OCI-LY7 (cell line): ENCODE data around the gene KCNJ12. TPM values are rescaled to one million over a fixed set of nuclear protein-coding genes. Genes with fewer than 3 reads are reported as not detected.

Experiments used
- BruUV-seq: library from RNA; stranded (reverse); fragments of 400-500 nt; replicated peaks from 2 replicates; lab custom pipeline; 2021; lab: Mats Ljungman, UMichigan
- CTCF ChIA-PET: fragments of 300-600 bp; sonication (Branson Sonifier 250); formaldehyde crosslinking; loops from one replicate; lab custom pipeline; 2022; ENCODE audit warnings: antibody characterized with exemption; ENCODE audit not compliant: unreplicated experiment; lab: Charles Lee
- POLR2A ChIA-PET: fragments of 300-600 bp; sonication (Branson Sonifier 250); formaldehyde crosslinking; loops from one replicate; lab custom pipeline; 2022; ENCODE audit warnings: antibody characterized with exemption; lab: Charles Lee
- DNase-seq: peaks from one replicate; pipeline ENCODE4 v3.0.0-alpha.2; 2015; ENCODE audit warnings: low spot score
- H2AFZ ChIP-seq: fragments of 200-600 bp; sonication (generic), shearing (Covaris generic); 2 replicates; pipeline ENCODE4 v1.6.1; 2014; ENCODE audit warnings: mild to moderate bottlenecking, antibody characterized with exemption, low read length, moderate library complexity
- H3K27ac ChIP-seq: fragments of 200-600 bp; sonication (generic); 2 replicates; pipeline ENCODE4 v1.5.1; 2014; ENCODE audit warnings: mixed run types, low read depth, mild to moderate bottlenecking, moderate library complexity, low read length, inconsistent platforms; ENCODE audit not compliant: poor library complexity, severe bottlenecking
- H3K36me3 ChIP-seq: fragments of 200-600 bp; sonication (generic); 2 replicates; pipeline ENCODE4 v1.6.1; 2014; ENCODE audit warnings: mild to moderate bottlenecking, antibody characterized with exemption, low read length, moderate library complexity, mixed read lengths; ENCODE audit not compliant: insufficient read depth
- H3K4me1 ChIP-seq: fragments of 200-600 bp; sonication (generic); 2 replicates; pipeline ENCODE4 v1.5.1; 2014; ENCODE audit warnings: mild to moderate bottlenecking, low read length; ENCODE audit not compliant: insufficient read depth, poor library complexity, severe bottlenecking
- H3K4me2 ChIP-seq: fragments of 200-600 bp; sonication (generic); 2 replicates; pipeline ENCODE4 v1.6.1; 2014; ENCODE audit warnings: mild to moderate bottlenecking, low read length
- H3K4me3 ChIP-seq: fragments of 200-600 bp; sonication (generic); 2 replicates; pipeline ENCODE4 v1.5.1; 2014; ENCODE audit warnings: mild to moderate bottlenecking, low read depth, low read length; ENCODE audit not compliant: poor library complexity, severe bottlenecking
- H3K79me2 ChIP-seq: fragments of 200-600 bp; sonication (generic); 2 replicates; pipeline ENCODE4 v1.6.1; 2016; ENCODE audit warnings: low read depth, mild to moderate bottlenecking, low read length, moderate library complexity, mixed read lengths; ENCODE audit not compliant: insufficient read depth
- H3K9me2 ChIP-seq: fragments of 200-600 bp; sonication (generic); 2 replicates; pipeline ENCODE4 v1.6.1; 2016; ENCODE audit warnings: mild to moderate bottlenecking, low read length, mixed read lengths; ENCODE audit not compliant: insufficient read depth
- H3K9me3 ChIP-seq: fragments of 200-600 bp; sonication (generic); 2 replicates; pipeline ENCODE4 v1.6.1; 2014; ENCODE audit warnings: mild to moderate bottlenecking, mixed run types, low read length, mixed read lengths
- H4K20me1 ChIP-seq: fragments of 200-600 bp; sonication (generic); 2 replicates; pipeline ENCODE4 v1.6.1; 2014; ENCODE audit warnings: mild to moderate bottlenecking, antibody characterized with exemption, low read length, moderate library complexity, mixed read lengths; ENCODE audit not compliant: insufficient read depth
- EZH2phosphoT487 ChIP-seq: fragments of 200-600 bp; sonication (generic); IDR thresholded peaks from 2 replicates; pipeline ENCODE4 v1.6.1; 2018; ENCODE audit warnings: low read depth, borderline replicate concordance, mild to moderate bottlenecking, mixed run types, antibody characterized with exemption, low read length, moderate library complexity, mixed read lengths
- intact Hi-C: fragments of 100-400 bp; cut with micrococcal nuclease; formaldehyde crosslinking; loops from one replicate; pipeline ENCODE4 v1.10.0; 2022; ENCODE audit not compliant: unreplicated experiment
- total RNA-seq, 2 experiments: library from RNA; depleted of rRNA in 1 of 2; stranded (reverse); fragments of >200 nt in 1 of 2; shearing (Covaris generic) in 1 of 2; gene quantifications; 2 replicates each; pipeline ENCODE4 v1.2.3, GENCODE V29; 2014 to 2022
- TF ChIP-seq, protein P1 (sequence below): fragments of 200-600 bp; sonication (generic); conservative IDR thresholded peaks from 2 replicates; pipeline ENCODE4 v1.5.1; 2014; ENCODE audit warnings: mild to moderate bottlenecking, antibody characterized with exemption, low read length, moderate library complexity, mixed read lengths

Gene KCNJ12
- total RNA-seq, 2 experiments from 2014 or later, result 0.16 to 0.17 TPM

DNA sequence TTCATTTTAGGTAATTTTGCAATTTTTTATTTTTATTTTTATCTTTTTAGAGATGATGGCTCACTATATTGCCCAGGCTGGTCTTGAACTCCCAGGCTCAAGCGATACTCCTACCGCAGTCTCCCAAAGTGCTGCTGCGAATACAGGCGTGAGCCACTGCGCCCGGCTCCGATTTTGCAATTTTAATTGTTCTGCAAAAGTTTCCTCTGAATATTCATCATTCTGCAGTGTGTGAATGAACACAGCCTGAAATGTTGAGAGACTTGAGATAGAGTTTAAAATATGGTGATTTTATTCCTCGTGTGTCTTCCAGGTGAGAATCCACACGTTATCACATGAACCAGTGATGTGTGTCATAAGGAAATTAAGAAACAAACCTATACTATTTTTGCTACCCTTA lies 75.8 kb downstream of the KCNJ12 start:
- no peak overlapping the region for H3K4me3 ChIP-seq
- H3K9me3 ChIP-seq, result no peaks in the 10 kb centered on the region
- ChIA-PET CTCF (no interaction called here), POLR2A (no interaction called here)
- H3K4me1 ChIP-seq, result no peaks in the 10 kb centered on the region
- no peak for DNase-seq
- H4K20me1 ChIP-seq, result no peaks in the 10 kb centered on the region
- BruUV-seq, result no TSS peak
- H3K79me2 ChIP-seq, result no peaks in the 10 kb centered on the region
- H2AFZ ChIP-seq, result no peak overlapping the region
- intact Hi-C loops, result loop anchor here (5.0 kb wide), 1 partner anchor 170 kb away; the partner anchor contains the start of gene MAP2K3
- TF ChIP-seq EZH2phosphoT487, result no peak
- TF ChIP-seq, protein P1, sequence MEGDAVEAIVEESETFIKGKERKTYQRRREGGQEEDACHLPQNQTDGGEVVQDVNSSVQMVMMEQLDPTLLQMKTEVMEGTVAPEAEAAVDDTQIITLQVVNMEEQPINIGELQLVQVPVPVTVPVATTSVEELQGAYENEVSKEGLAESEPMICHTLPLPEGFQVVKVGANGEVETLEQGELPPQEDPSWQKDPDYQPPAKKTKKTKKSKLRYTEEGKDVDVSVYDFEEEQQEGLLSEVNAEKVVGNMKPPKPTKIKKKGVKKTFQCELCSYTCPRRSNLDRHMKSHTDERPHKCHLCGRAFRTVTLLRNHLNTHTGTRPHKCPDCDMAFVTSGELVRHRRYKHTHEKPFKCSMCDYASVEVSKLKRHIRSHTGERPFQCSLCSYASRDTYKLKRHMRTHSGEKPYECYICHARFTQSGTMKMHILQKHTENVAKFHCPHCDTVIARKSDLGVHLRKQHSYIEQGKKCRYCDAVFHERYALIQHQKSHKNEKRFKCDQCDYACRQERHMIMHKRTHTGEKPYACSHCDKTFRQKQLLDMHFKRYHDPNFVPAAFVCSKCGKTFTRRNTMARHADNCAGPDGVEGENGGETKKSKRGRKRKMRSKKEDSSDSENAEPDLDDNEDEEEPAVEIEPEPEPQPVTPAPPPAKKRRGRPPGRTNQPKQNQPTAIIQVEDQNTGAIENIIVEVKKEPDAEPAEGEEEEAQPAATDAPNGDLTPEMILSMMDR, result no peak
- no peaks in the 10 kb centered on the region for H3K9me2 ChIP-seq
- H3K4me2 ChIP-seq, result no peak overlapping the region
- H3K36me3 ChIP-seq, result no peaks in the 10 kb centered on the region
- H3K27ac ChIP-seq, result no peak overlapping the region

DNA sequence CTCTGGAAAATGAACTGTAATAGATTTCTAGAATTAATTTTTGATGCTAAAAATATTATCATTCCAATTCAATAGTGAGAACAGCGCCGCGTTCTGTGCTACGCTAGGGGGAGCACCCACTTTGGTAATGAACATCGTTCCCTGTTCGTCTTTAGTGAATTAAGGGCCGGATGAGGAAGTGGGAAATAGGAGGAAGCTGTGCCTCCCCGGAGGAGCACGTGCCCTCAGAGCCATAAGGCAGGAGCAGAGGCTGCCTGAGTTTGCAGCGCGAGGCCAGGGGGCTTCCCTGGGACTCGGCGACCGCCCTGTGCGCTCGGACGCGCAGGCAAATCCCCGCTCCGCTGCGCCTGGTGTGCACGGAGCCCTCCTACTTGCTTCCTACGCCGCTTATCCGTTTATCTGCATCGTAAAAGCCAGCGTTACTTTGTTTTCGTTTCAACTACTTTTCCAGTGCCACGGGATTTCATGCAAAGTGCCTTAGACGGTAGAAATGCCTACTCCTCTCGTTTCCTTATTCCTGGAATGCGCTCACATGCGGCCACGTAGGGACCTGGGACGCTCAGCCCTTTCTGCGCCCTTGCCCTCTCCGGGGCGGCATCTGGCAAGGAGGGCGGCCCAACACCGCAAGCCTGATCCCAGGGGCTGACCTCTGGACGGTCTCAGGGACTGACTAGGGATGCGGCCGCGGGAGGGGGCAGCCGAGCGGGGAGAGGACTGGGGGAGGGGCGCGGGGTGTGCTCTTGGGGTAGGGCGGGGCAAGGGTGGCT lies 76.4 kb downstream of the KCNJ12 start:
- H3K27ac ChIP-seq, result no peak overlapping the region
- no peak overlapping the region for H3K4me2 ChIP-seq
- no peaks in the 10 kb centered on the region for H3K9me3 ChIP-seq
- H3K4me3 ChIP-seq, result no peak overlapping the region
- no peaks in the 10 kb centered on the region for H3K36me3 ChIP-seq
- BruUV-seq, result no TSS peak
- H2AFZ ChIP-seq, result no peak overlapping the region
- intact Hi-C loops, result loop anchor here (5.0 kb wide), 1 partner anchor 170 kb away; the partner anchor contains the start of gene MAP2K3
- H3K4me1 ChIP-seq, result no peaks in the 10 kb centered on the region
- H4K20me1 ChIP-seq, result no peaks in the 10 kb centered on the region
- CTCF ChIA-PET, result no interaction called here
- DNase-seq, result peak; percentile 5
- H3K79me2 ChIP-seq, result no peaks in the 10 kb centered on the region
- no peaks in the 10 kb centered on the region for H3K9me2 ChIP-seq
- TF ChIP-seq, protein P1, result peak; percentile 68
- TF ChIP-seq EZH2phosphoT487, result no peak
- POLR2A ChIA-PET, result no interaction called here
